K562 (cell line): Measurements from ENCODE around the gene VIPR1. TPM values are rescaled to one million over a fixed set of nuclear protein-coding genes. Genes with fewer than 3 reads are reported as not detected.

ENCODE experiments used
- ATAC-seq: fragments of 200-7000 bp; cut with Tn5 transposase; 3 replicates; pipeline ENCODE4 v1.9.1; 2020; ENCODE audit warnings: moderate library complexity
- BruUV-seq: library from RNA; stranded (reverse); fragments of 400-500 nt; replicated peaks from 2 replicates; lab custom pipeline; 2021; lab: Mats Ljungman, UMichigan
- CTCF ChIA-PET: fragments of 300-600 bp; formaldehyde crosslinking; extraction: SDS; loops from one replicate; lab custom pipeline; 2021; ENCODE audit warnings: low intra/inter-chr PET ratio; lab: Yijun Ruan, JAX
- POLR2A ChIA-PET: fragments of 300-600, 350-650 bp; sonication (Branson Sonifier 250); formaldehyde crosslinking; extraction: SDS; loops from one replicate; lab custom pipeline; 2021; ENCODE audit warnings: antibody characterized with exemption, inconsistent platforms; lab: Yijun Ruan, JAX
- DNase-seq, 4 experiments: peaks; one replicate each; pipeline versions ENCODE4 v3.0.0 to v3.0.0-alpha.2; 2011 to 2018; ENCODE audit warnings: low spot score in 3 of 4, mixed read lengths in 3 of 4; ENCODE audit errors: extremely low read depth in 1 of 4
- FAIRE-seq: peaks from 2 replicates; lab custom pipeline; 2011; peaks lifted over from hg19 to GRCh38; lab: Jason Lieb, UNC
- H2AFZ ChIP-seq: 2 replicates; pipeline ENCODE4 v1.6.0; 2011; ENCODE audit warnings: low read depth, low read length, control low read depth, inconsistent platforms
- H3K27ac ChIP-seq: fragments of 200-600 bp; 3 replicates; pipeline ENCODE4 v1.8.0; 2011; ENCODE audit warnings: low read depth, mild to moderate bottlenecking, control low read depth, inconsistent platforms, low read length, moderate library complexity, mixed read lengths; ENCODE audit errors: extremely low read depth
- H3K27me3 ChIP-seq, 2 experiments: fragments of 300-600 bp in 1 of 2; 2 replicates in 1 of 2; 3 replicates in 1 of 2; pipeline versions ENCODE4 v1.6.0 to v1.8.0; 2011; ENCODE audit warnings: inconsistent platforms in 2 of 2, low read length in 2 of 2, mild to moderate bottlenecking in 1 of 2, mixed read lengths in 1 of 2, moderate library complexity in 1 of 2; ENCODE audit not compliant: control insufficient read depth in 2 of 2, insufficient read depth in 2 of 2
- H3K36me3 ChIP-seq: fragments of 300-600 bp; 3 replicates; pipeline ENCODE4 v1.8.0; 2011; ENCODE audit warnings: mild to moderate bottlenecking, low read length, inconsistent platforms; ENCODE audit not compliant: control insufficient read depth, insufficient read depth
- H3K4me1 ChIP-seq, 2 experiments: fragments of 200-600 bp in 1 of 2; replicated peaks in 1 of 2; 2 replicates in 1 of 2; 3 replicates in 1 of 2; pipeline versions ENCODE4 v1.5.1 to v1.8.0; 2011; ENCODE audit warnings: inconsistent platforms in 2 of 2, low read length in 2 of 2, mild to moderate bottlenecking in 1 of 2, mixed read lengths in 1 of 2, moderate library complexity in 1 of 2; ENCODE audit not compliant: control insufficient read depth in 2 of 2, insufficient read depth in 2 of 2
- H3K4me2 ChIP-seq: 2 replicates; pipeline ENCODE4 v1.6.1; 2011; ENCODE audit warnings: low read length, control low read depth, inconsistent platforms, mixed read lengths; ENCODE audit not compliant: insufficient read depth
- H3K4me3 ChIP-seq: fragments of 200-600 bp; sonication (generic), shearing (Covaris generic); 2 replicates; pipeline ENCODE4 v1.5.1; 2016; ENCODE audit warnings: control low read depth, inconsistent platforms
- H3K79me2 ChIP-seq: fragments of 200-600 bp; 3 replicates; pipeline ENCODE4 v1.8.0; 2011; ENCODE audit warnings: low read length, inconsistent platforms; ENCODE audit not compliant: control insufficient read depth, insufficient read depth
- H3K9ac ChIP-seq, 2 experiments: 2 replicates each; pipeline versions ENCODE4 v1.6.0 to v1.6.1; 2011; ENCODE audit warnings: low read depth in 2 of 2, low read length in 2 of 2, control low read depth in 1 of 2, inconsistent platforms in 1 of 2, mild to moderate bottlenecking in 1 of 2, mixed read lengths in 1 of 2; ENCODE audit not compliant: insufficient read depth in 1 of 2
- H3K9me1 ChIP-seq: one replicate; pipeline ENCODE4 v1.6.0; 2011; ENCODE audit warnings: inconsistent platforms, mild to moderate bottlenecking, low read length, moderate library complexity; ENCODE audit not compliant: control insufficient read depth, insufficient read depth
- H3K9me3 ChIP-seq: replicated peaks from 2 replicates; pipeline ENCODE4 v1.5.1; 2011; ENCODE audit warnings: low read depth, low read length, inconsistent platforms; ENCODE audit not compliant: control insufficient read depth, insufficient read depth
- H4K20me1 ChIP-seq: replicated peaks from 2 replicates; pipeline ENCODE4 v1.6.1; 2011; ENCODE audit warnings: low read length, inconsistent platforms, mixed read lengths; ENCODE audit not compliant: control insufficient read depth, insufficient read depth
- CTBP1 ChIP-seq: fragments of 450-650 bp; IDR thresholded peaks from 2 replicates; pipeline ENCODE4 v1.6.1; 2016; ENCODE audit warnings: borderline replicate concordance
- ESRRB ChIP-seq: fragments of 250-450 bp; sonication (Bioruptor Pico); IDR thresholded peaks from 2 replicates; pipeline ENCODE4 v1.5.0; 2020; ENCODE audit warnings: mild to moderate bottlenecking, moderate library complexity, borderline replicate concordance
- HDAC8 ChIP-seq: fragments of 450-650 bp; IDR thresholded peaks from 2 replicates; pipeline ENCODE4 v1.6.1; 2016; ENCODE audit warnings: mild to moderate bottlenecking, missing genetic modification characterization, moderate library complexity, missing compliant biosample characterization
- KLF1 ChIP-seq: fragments of 450-650 bp; IDR thresholded peaks from 2 replicates; pipeline ENCODE4 v1.6.1; 2016; ENCODE audit warnings: missing genetic modification characterization, missing compliant biosample characterization
- NEUROD1 ChIP-seq: fragments of 150-350 bp; IDR thresholded peaks from 2 replicates; pipeline ENCODE4 v1.6.1; 2014; ENCODE audit warnings: borderline replicate concordance, low read length, low read depth; ENCODE audit not compliant: partially characterized antibody
- RFX1 ChIP-seq: fragments of 450-650 bp; IDR thresholded peaks from 2 replicates; pipeline ENCODE4 v1.6.1; 2016; ENCODE audit warnings: mild to moderate bottlenecking, moderate library complexity
- WGBS: fragments of 100-300 bp; shearing (Covaris generic); methylation state at CpG from one replicate; pipeline ENCODE4 v1.1.6; 2016; ENCODE audit warnings: low coverage, mixed read lengths; ENCODE audit not compliant: insufficient coverage; ENCODE audit errors: missing lambda C conversion rate; 5-methylcytosine and 5-hydroxymethylcytosine counted together
- in situ Hi-C: fragments of 300-500 bp; cut with MboI; formaldehyde crosslinking; loops from 4 replicates; pipeline ENCODE4 v1.15.0; 2018; ENCODE audit warnings: inconsistent platforms, mixed read lengths
- intact Hi-C: fragments of 100-400 bp; cut with micrococcal nuclease; formaldehyde crosslinking; loops from 2 replicates; pipeline ENCODE4 v1.14.2; 2022
- polyA plus RNA-seq, 8 experiments: library from polyadenylated mRNA; depleted of rRNA in 4 of 8; stranded (reverse) in 5 of 8; unstranded in 3 of 8; fragments of >200 nt; fragmentation: Nextera tagmentation in 2 of 8; fragmentation: Illumina TruSeq in 1 of 8; extraction: Ambion mirVana in 2 of 8; extraction: Trizol in 1 of 8; gene quantifications; 2 replicates each; pipeline versions ENCODE4 v1.2.1 to v1.2.3, GENCODE V29; 2011 to 2014; ENCODE audit warnings: inconsistent platforms in 1 of 8, missing spikeins in 1 of 8
- total RNA-seq, 7 experiments: library from RNA; depleted of rRNA in 6 of 7; stranded (reverse); fragments of >200 nt in 6 of 7; fragmentation: Illumina TruSeq in 2 of 7; extraction: Trizol in 2 of 7; gene quantifications; 2 replicates each; pipeline versions ENCODE4 v1.2.1 to v1.2.3, GENCODE V29; 2011 to 2021; ENCODE audit warnings: low replicate concordance in 1 of 7
- TF ChIP-seq, protein P1 (sequence below): sonication (generic); formaldehyde crosslinking; IDR thresholded peaks from 2 replicates; pipeline ENCODE4 v1.8.0; 2023; ENCODE audit warnings: missing genetic modification reagents, mild to moderate bottlenecking, borderline replicate concordance

The VIPR1 gene
- total and polyA plus RNA-seq, 9 of the 15 experiments (the other 6 are each of a cell fraction or from before 2014, with no cell fraction given) = 0.04 to 0.38 (median 0.12) TPM; not detected in 3

DNA sequence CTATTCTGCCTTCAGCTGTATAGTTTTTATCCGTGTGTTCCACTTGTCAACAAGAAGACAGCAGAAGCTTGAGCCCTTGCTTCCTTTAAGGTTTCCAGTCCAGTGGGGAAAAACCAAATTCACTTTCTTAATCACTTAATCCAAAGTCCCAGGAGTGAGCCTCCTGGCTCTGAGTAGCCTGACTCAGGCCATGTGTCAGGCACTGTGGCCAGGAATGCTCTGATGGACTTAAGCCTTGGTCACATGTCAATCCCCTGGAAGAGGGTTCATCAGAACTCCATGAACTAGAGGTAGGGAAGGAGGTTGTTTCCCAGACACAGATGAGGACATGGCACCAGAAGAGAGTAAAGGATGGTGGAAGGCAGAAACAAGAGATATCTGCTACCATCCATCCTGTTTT is 8.8 kb downstream of the VIPR1 start:
- H3K79me2 ChIP-seq = no peaks in the 10 kb centered on the region
- POLR2A ChIA-PET = interaction anchor here (0.7 kb wide), 1 partner anchor 30 kb away, joined by 3 read pairs; no protein-coding TSS in a partner anchor

More for the DNA sequence above, 8.8 kb downstream of the VIPR1 start:
- Histone ChIP-seq H3K9me3 (no peaks in the 10 kb centered on the region), H3K4me1 (peaks cover 0 to 3% of the 10 kb centered on the region in 2 experiments; a peak in 2 of 5 replicates), H2AFZ (no peak overlapping the region), H4K20me1 (no peaks in the 10 kb centered on the region), H3K9me1 (no peaks in the 10 kb centered on the region), H3K27me3 (peaks cover 0 to 41% of the 10 kb centered on the region in 2 experiments; a peak in 3 of 5 replicates), H3K9ac (no peak overlapping the region), H3K4me2 (no peak overlapping the region), H3K27ac (no peak overlapping the region), H3K4me3 (no peak overlapping the region), H3K36me3 (no peaks in the 10 kb centered on the region)
- WGBS = 0% methylated on average over 1 of the region's 1 CpG
- CTCF ChIA-PET = no interaction called here
- TF ChIP-seq KLF1 (tag) (no peak), ESRRB (no peak), CTBP1 (no peak), RFX1 (no peak), HDAC8 (tag) (no peak), NEUROD1 (no peak)
- TF ChIP-seq, protein P1, sequence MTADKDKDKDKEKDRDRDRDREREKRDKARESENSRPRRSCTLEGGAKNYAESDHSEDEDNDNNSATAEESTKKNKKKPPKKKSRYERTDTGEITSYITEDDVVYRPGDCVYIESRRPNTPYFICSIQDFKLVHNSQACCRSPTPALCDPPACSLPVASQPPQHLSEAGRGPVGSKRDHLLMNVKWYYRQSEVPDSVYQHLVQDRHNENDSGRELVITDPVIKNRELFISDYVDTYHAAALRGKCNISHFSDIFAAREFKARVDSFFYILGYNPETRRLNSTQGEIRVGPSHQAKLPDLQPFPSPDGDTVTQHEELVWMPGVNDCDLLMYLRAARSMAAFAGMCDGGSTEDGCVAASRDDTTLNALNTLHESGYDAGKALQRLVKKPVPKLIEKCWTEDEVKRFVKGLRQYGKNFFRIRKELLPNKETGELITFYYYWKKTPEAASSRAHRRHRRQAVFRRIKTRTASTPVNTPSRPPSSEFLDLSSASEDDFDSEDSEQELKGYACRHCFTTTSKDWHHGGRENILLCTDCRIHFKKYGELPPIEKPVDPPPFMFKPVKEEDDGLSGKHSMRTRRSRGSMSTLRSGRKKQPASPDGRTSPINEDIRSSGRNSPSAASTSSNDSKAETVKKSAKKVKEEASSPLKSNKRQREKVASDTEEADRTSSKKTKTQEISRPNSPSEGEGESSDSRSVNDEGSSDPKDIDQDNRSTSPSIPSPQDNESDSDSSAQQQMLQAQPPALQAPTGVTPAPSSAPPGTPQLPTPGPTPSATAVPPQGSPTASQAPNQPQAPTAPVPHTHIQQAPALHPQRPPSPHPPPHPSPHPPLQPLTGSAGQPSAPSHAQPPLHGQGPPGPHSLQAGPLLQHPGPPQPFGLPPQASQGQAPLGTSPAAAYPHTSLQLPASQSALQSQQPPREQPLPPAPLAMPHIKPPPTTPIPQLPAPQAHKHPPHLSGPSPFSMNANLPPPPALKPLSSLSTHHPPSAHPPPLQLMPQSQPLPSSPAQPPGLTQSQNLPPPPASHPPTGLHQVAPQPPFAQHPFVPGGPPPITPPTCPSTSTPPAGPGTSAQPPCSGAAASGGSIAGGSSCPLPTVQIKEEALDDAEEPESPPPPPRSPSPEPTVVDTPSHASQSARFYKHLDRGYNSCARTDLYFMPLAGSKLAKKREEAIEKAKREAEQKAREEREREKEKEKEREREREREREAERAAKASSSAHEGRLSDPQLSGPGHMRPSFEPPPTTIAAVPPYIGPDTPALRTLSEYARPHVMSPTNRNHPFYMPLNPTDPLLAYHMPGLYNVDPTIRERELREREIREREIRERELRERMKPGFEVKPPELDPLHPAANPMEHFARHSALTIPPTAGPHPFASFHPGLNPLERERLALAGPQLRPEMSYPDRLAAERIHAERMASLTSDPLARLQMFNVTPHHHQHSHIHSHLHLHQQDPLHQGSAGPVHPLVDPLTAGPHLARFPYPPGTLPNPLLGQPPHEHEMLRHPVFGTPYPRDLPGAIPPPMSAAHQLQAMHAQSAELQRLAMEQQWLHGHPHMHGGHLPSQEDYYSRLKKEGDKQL (CRISPR knock-in tag) = no peak
- no TSS peak for BruUV-seq
- intact Hi-C loops (no loop called here), in situ Hi-C loops (no loop called here)
- FAIRE-seq = no peak
- no peak for DNase-seq
- no peak for ATAC-seq
